GM12891 (cell line): ENCODE results near the gene PDS5A.

ENCODE experiments used
- POLR2A ChIP-seq: IDR thresholded peaks from 2 replicates; pipeline ENCODE4 v1.6.1; 2011; ENCODE audit warnings: low read depth, low read length, control low read depth
- POLR2AphosphoS5 ChIP-seq: IDR thresholded peaks from 2 replicates; pipeline ENCODE4 v1.6.1; 2011; ENCODE audit warnings: low read depth, low read length, control low read depth
- POU2F2 ChIP-seq: IDR thresholded peaks from 2 replicates; pipeline ENCODE4 v1.6.1; 2011; ENCODE audit warnings: low read depth, mild to moderate bottlenecking, control low read depth, low read length, moderate library complexity
- TAF1 ChIP-seq: IDR thresholded peaks from 2 replicates; pipeline ENCODE4 v1.6.1; 2011; ENCODE audit warnings: low read depth, low read length, control low read depth

DNA sequence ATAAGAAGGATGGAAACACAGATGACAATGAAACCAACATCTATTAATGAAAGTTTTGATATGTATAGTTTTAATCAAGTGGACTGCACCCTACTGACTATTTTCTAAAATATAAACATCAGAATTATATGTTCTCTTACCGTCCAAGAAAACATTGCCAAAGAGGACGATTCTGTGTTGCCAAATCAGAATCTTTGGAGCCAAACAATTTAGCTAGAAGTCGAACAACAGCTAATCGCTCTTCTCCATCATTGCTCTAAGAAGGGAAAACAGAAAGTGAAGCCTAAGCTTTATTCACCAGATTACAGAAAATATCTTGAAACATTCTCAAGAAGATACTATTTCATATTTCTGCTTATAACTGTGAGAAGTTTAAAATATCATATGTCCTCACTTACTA, 64.2 kb downstream of the PDS5A start:
- TF ChIP-seq POLR2A (no peak), POLR2AphosphoS5 (no peak), POU2F2 (no peak), TAF1 (no peak)
